Stimulated activated memory B cell treated with anti-CD40 and anti-IgM and Interleukin-4, amounts not matched to agents 10 μg/mL and 1 μg/mL and 100 μg/mL, for 72 hours (primary cell): ENCODE data around the gene MAGEF1.
A peak's percentile ranks its signal among the peaks of the same experiment; 100 is the strongest.

ENCODE experiments used
- ATAC-seq: fragments of 150-1000 bp; cut with Tn5 transposase; 2 replicates; pipeline ENCODE4 v1.10.0; 2021
- H3K27ac Mint-ChIP-seq: one replicate; pipeline ENCODE4 v1.8.0; 2022; ENCODE audit warnings: mild to moderate bottlenecking, mixed read lengths
- H3K27me3 Mint-ChIP-seq: one replicate; pipeline ENCODE4 v1.8.0; 2022; ENCODE audit warnings: mixed read lengths
- H3K36me3 Mint-ChIP-seq: one replicate; pipeline ENCODE4 v1.8.0; 2022; ENCODE audit warnings: mixed read lengths
- H3K4me1 Mint-ChIP-seq: one replicate; pipeline ENCODE4 v1.8.0; 2022; ENCODE audit warnings: mixed read lengths
- H3K4me3 Mint-ChIP-seq: one replicate; pipeline ENCODE4 v1.8.0; 2022; ENCODE audit warnings: mild to moderate bottlenecking, moderate library complexity, mixed read lengths
- H3K9me3 Mint-ChIP-seq: one replicate; pipeline ENCODE4 v1.8.0; 2022; ENCODE audit warnings: mixed read lengths

The MAGEF1 gene

GRCh38 chr3:184748219-184749135, 36.6 kb upstream of the MAGEF1 start:
- no peaks in the 10 kb centered on the region for H3K9me3 Mint-ChIP-seq
- peak; percentile 87 for ATAC-seq
- H3K36me3 Mint-ChIP-seq = no peaks in the 10 kb centered on the region
- no peak overlapping the region for H3K4me3 Mint-ChIP-seq
- peaks cover 20% of the 10 kb centered on the region for H3K4me1 Mint-ChIP-seq
- peaks cover 25% of the 10 kb centered on the region for H3K27me3 Mint-ChIP-seq
- peak overlapping the region; percentile 56 for H3K27ac Mint-ChIP-seq

- Mint-ChIP-seq H3K4me1 (peaks cover 14% of the 10 kb centered on the region), H3K9me3 (no peaks in the 10 kb centered on the region), H3K4me3 (no peak overlapping the region), H3K36me3 (no peaks in the 10 kb centered on the region), H3K27me3 (peaks cover 25% of the 10 kb centered on the region), H3K27ac (no peak overlapping the region)
- ATAC-seq = no peak
Observed at GRCh38 chr3:184746131-184747120, 34.6 kb upstream of the MAGEF1 start.

GRCh38 chr3:184745526-184745925, 33.7 kb upstream of the MAGEF1 start:
- no peak overlapping the region for H3K4me3 Mint-ChIP-seq
- no peak for ATAC-seq
- H3K9me3 Mint-ChIP-seq = no peaks in the 10 kb centered on the region
- H3K27ac Mint-ChIP-seq = no peak overlapping the region
- H3K36me3 Mint-ChIP-seq = no peaks in the 10 kb centered on the region
- H3K27me3 Mint-ChIP-seq = peaks cover 25% of the 10 kb centered on the region
- H3K4me1 Mint-ChIP-seq = peaks cover 14% of the 10 kb centered on the region

GRCh38 chr3:184743248-184743647, 31.4 kb upstream of the MAGEF1 start:
- Mint-ChIP-seq H3K27me3 (peaks cover 13% of the 10 kb centered on the region), H3K4me1 (peaks cover 5% of the 10 kb centered on the region), H3K36me3 (no peaks in the 10 kb centered on the region), H3K9me3 (no peaks in the 10 kb centered on the region), H3K27ac (no peak overlapping the region), H3K4me3 (no peak overlapping the region)
- ATAC-seq = no peak

- Mint-ChIP-seq H3K27me3 (peaks cover 13% of the 10 kb centered on the region), H3K36me3 (no peaks in the 10 kb centered on the region), H3K4me3 (no peak overlapping the region), H3K27ac (no peak overlapping the region), H3K4me1 (no peaks in the 10 kb centered on the region), H3K9me3 (no peaks in the 10 kb centered on the region)
- ATAC-seq = no peak
Observed at GRCh38 chr3:184742676-184743135, 30.8 kb upstream of the MAGEF1 start.

GRCh38 chr3:184741798-184742675, 30.2 kb upstream of the MAGEF1 start:
- no peaks in the 10 kb centered on the region for H3K36me3 Mint-ChIP-seq
- H3K27me3 Mint-ChIP-seq = peaks cover 13% of the 10 kb centered on the region
- peak; percentile 22 for ATAC-seq
- H3K27ac Mint-ChIP-seq = no peak overlapping the region
- no peaks in the 10 kb centered on the region for H3K9me3 Mint-ChIP-seq
- no peak overlapping the region for H3K4me3 Mint-ChIP-seq
- no peaks in the 10 kb centered on the region for H3K4me1 Mint-ChIP-seq

- Mint-ChIP-seq H3K27me3 (peaks cover 13% of the 10 kb centered on the region), H3K36me3 (no peaks in the 10 kb centered on the region), H3K9me3 (no peaks in the 10 kb centered on the region), H3K4me3 (no peak overlapping the region), H3K4me1 (no peaks in the 10 kb centered on the region), H3K27ac (peak overlapping the region; percentile 71)
- no peak for ATAC-seq
Observed at GRCh38 chr3:184741259-184741556, 29.3 kb upstream of the MAGEF1 start.

GRCh38 chr3:184740509-184741258, 28.8 kb upstream of the MAGEF1 start:
- ATAC-seq = no peak
- H3K27me3 Mint-ChIP-seq = peaks cover 15% of the 10 kb centered on the region
- no peaks in the 10 kb centered on the region for H3K9me3 Mint-ChIP-seq
- H3K27ac Mint-ChIP-seq = peak overlapping the region; percentile 71
- no peaks in the 10 kb centered on the region for H3K4me1 Mint-ChIP-seq
- H3K36me3 Mint-ChIP-seq = no peaks in the 10 kb centered on the region
- H3K4me3 Mint-ChIP-seq = no peak overlapping the region

GRCh38 chr3:184739594-184740505, 28.0 kb upstream of the MAGEF1 start:
- H3K9me3 Mint-ChIP-seq = no peaks in the 10 kb centered on the region
- no peak overlapping the region for H3K4me3 Mint-ChIP-seq
- H3K4me1 Mint-ChIP-seq = no peaks in the 10 kb centered on the region
- no peaks in the 10 kb centered on the region for H3K36me3 Mint-ChIP-seq
- H3K27ac Mint-ChIP-seq = no peak overlapping the region
- peaks cover 19% of the 10 kb centered on the region for H3K27me3 Mint-ChIP-seq
- no peak for ATAC-seq

- Mint-ChIP-seq H3K9me3 (no peaks in the 10 kb centered on the region), H3K27ac (no peak overlapping the region), H3K4me3 (no peak overlapping the region), H3K27me3 (peaks cover 11% of the 10 kb centered on the region), H3K4me1 (no peaks in the 10 kb centered on the region), H3K36me3 (no peaks in the 10 kb centered on the region)
- ATAC-seq = no peak
Observed at GRCh38 chr3:184738982-184739381, 27.1 kb upstream of the MAGEF1 start.

GRCh38 chr3:184738506-184738890, 26.6 kb upstream of the MAGEF1 start:
- H3K4me3 Mint-ChIP-seq = no peak overlapping the region
- no peak overlapping the region for H3K27ac Mint-ChIP-seq
- H3K27me3 Mint-ChIP-seq = peaks cover 11% of the 10 kb centered on the region
- no peaks in the 10 kb centered on the region for H3K9me3 Mint-ChIP-seq
- ATAC-seq = no peak
- no peaks in the 10 kb centered on the region for H3K4me1 Mint-ChIP-seq
- no peaks in the 10 kb centered on the region for H3K36me3 Mint-ChIP-seq

GRCh38 chr3:184737641-184738505, 26.0 kb upstream of the MAGEF1 start:
- Mint-ChIP-seq H3K36me3 (no peaks in the 10 kb centered on the region), H3K27ac (no peak overlapping the region)

GRCh38 chr3:184737063-184737462, 25.2 kb upstream of the MAGEF1 start:
- no peaks in the 10 kb centered on the region for H3K36me3 Mint-ChIP-seq
- peaks cover 20% of the 10 kb centered on the region for H3K27me3 Mint-ChIP-seq
- H3K4me1 Mint-ChIP-seq = no peaks in the 10 kb centered on the region
- no peak for ATAC-seq
- no peak overlapping the region for H3K4me3 Mint-ChIP-seq
- no peaks in the 10 kb centered on the region for H3K9me3 Mint-ChIP-seq
- no peak overlapping the region for H3K27ac Mint-ChIP-seq

More at GRCh38 chr3:184737641-184738505, 26.0 kb upstream of the MAGEF1 start:
- no peak overlapping the region for H3K4me3 Mint-ChIP-seq
- no peak for ATAC-seq
- H3K9me3 Mint-ChIP-seq = no peaks in the 10 kb centered on the region
- no peaks in the 10 kb centered on the region for H3K4me1 Mint-ChIP-seq
- peaks cover 15% of the 10 kb centered on the region for H3K27me3 Mint-ChIP-seq
